HepG2 (cell line): Measurements from ENCODE around the gene C5. TPM values are rescaled to one million over a fixed set of nuclear protein-coding genes. Genes with fewer than 3 reads are reported as not detected.

ENCODE experiments used
- ATAC-seq: fragments of 200-7000 bp; cut with Tn5 transposase; 3 replicates; pipeline ENCODE4 v1.9.1; 2020; ENCODE audit warnings: mild to moderate bottlenecking, moderate library complexity
- BruUV-seq: library from RNA; stranded (reverse); fragments of 400-500 nt; replicated peaks from 2 replicates; lab custom pipeline; 2021; lab: Mats Ljungman, UMichigan
- CTCF ChIA-PET: fragments of 300-600 bp; formaldehyde crosslinking; extraction: SDS; loops from one replicate; lab custom pipeline; 2021; ENCODE audit warnings: low total read pairs, inconsistent platforms, low intra/inter-chr PET ratio; lab: Yijun Ruan, JAX
- POLR2A ChIA-PET: fragments of 350-600 bp; sonication (Branson Sonifier 250); formaldehyde crosslinking; loops from one replicate; lab custom pipeline; 2020; ENCODE audit warnings: antibody characterized with exemption, inconsistent platforms; lab: Yijun Ruan, JAX
- DNase-seq: peaks from one replicate; pipeline ENCODE4 v3.0.0-alpha.2; 2015; ENCODE audit warnings: low spot score
- FAIRE-seq: peaks from 3 replicates; lab custom pipeline; 2011; peaks lifted over from hg19 to GRCh38; lab: Jason Lieb, UNC
- H2AFZ ChIP-seq: one replicate; pipeline ENCODE4 v1.6.1; 2011; ENCODE audit warnings: low read length, inconsistent platforms
- H3K27ac ChIP-seq: fragments of 300-600 bp; 3 replicates; pipeline ENCODE4 v1.8.0; 2011; ENCODE audit warnings: mixed run types, mild to moderate bottlenecking, mixed read lengths, low read length, inconsistent platforms; ENCODE audit not compliant: insufficient read depth; ENCODE audit errors: extremely low read length
- H3K27me3 ChIP-seq, 2 experiments: fragments of 200-600 bp in 1 of 2; 2 replicates in 1 of 2; 3 replicates in 1 of 2; pipeline versions ENCODE4 v1.6.0 to v1.8.0; 2011; ENCODE audit warnings: low read length in 2 of 2, mild to moderate bottlenecking in 2 of 2, moderate library complexity in 2 of 2, inconsistent platforms in 1 of 2; ENCODE audit not compliant: insufficient read depth in 2 of 2, control insufficient read depth in 1 of 2
- H3K36me3 ChIP-seq, 2 experiments: fragments of 200-600 bp in 1 of 2; replicated peaks in 1 of 2; 2 replicates in 1 of 2; 3 replicates in 1 of 2; pipeline versions ENCODE4 v1.5.1 to v1.8.0; 2011; ENCODE audit warnings: low read length in 2 of 2, inconsistent platforms in 1 of 2; ENCODE audit not compliant: insufficient read depth in 2 of 2, control insufficient read depth in 1 of 2
- H3K4me1 ChIP-seq: 2 replicates; pipeline ENCODE4 v1.5.1; 2012; ENCODE audit warnings: low read length, inconsistent platforms; ENCODE audit not compliant: insufficient read depth
- H3K4me2 ChIP-seq: 2 replicates; pipeline ENCODE4 v1.6.0; 2011; ENCODE audit warnings: low read depth, low read length, inconsistent platforms
- H3K4me3 ChIP-seq, 3 experiments: fragments of 200-600 bp in 1 of 3; sonication (generic), shearing (Covaris generic) in 1 of 3; replicated peaks in 1 of 3; 2 replicates each; pipeline ENCODE4 v1.5.1; 2011 to 2016; ENCODE audit warnings: low read length in 3 of 3, inconsistent platforms in 2 of 3, low read depth in 2 of 3, mild to moderate bottlenecking in 2 of 3, control low read depth in 1 of 3, mixed read lengths in 1 of 3; ENCODE audit not compliant: insufficient read depth in 1 of 3
- H3K79me2 ChIP-seq: one replicate; pipeline ENCODE4 v1.6.1; 2011; ENCODE audit warnings: low read length, inconsistent platforms; ENCODE audit not compliant: insufficient read depth
- H3K9ac ChIP-seq: 2 replicates; pipeline ENCODE4 v1.6.0; 2011; ENCODE audit warnings: mild to moderate bottlenecking, low read depth, low read length, inconsistent platforms; ENCODE audit not compliant: insufficient read depth
- H3K9me3 ChIP-seq: 2 replicates; pipeline ENCODE4 v1.5.1; 2012; ENCODE audit warnings: mild to moderate bottlenecking, low read length
- H4K20me1 ChIP-seq: 2 replicates; pipeline ENCODE4 v1.6.0; 2011; ENCODE audit warnings: inconsistent platforms, mild to moderate bottlenecking, low read length, moderate library complexity; ENCODE audit not compliant: insufficient read depth
- KLF15 ChIP-seq: sonication (generic); formaldehyde crosslinking; IDR thresholded peaks from 2 replicates; pipeline ENCODE4 v1.8.1; 2023; ENCODE audit warnings: borderline replicate concordance, mild to moderate bottlenecking, inconsistent platforms, missing genetic modification reagents, mixed read lengths
- NFKBIZ ChIP-seq: IDR thresholded peaks from 2 replicates; pipeline ENCODE4 v1.6.1; 2018; ENCODE audit warnings: missing genetic modification reagents, missing compliant biosample characterization
- SIN3A ChIP-seq: IDR thresholded peaks from 2 replicates; pipeline ENCODE4 v1.6.1; 2011; ENCODE audit warnings: low read depth, mild to moderate bottlenecking, control low read depth, low read length, borderline replicate concordance
- THYN1 ChIP-seq: sonication (generic); formaldehyde crosslinking; IDR thresholded peaks from 2 replicates; pipeline ENCODE4 v1.8.1; 2023; ENCODE audit warnings: low read depth, mild to moderate bottlenecking, moderate library complexity, missing genetic modification reagents, borderline replicate concordance
- ZNF337 ChIP-seq: sonication (generic); formaldehyde crosslinking; IDR thresholded peaks from 2 replicates; pipeline ENCODE4 v1.5.1; 2020; ENCODE audit warnings: missing genetic modification reagents, low read depth, mild to moderate bottlenecking, borderline replicate concordance
- ZNF510 ChIP-seq: sonication (generic); formaldehyde crosslinking; IDR thresholded peaks from 2 replicates; pipeline ENCODE4 v1.4.0; 2020; ENCODE audit warnings: low read depth, mild to moderate bottlenecking, missing genetic modification reagents
- WGBS: methylation state at CpG from one replicate; pipeline ENCODE4 v1.1.6; 2017; ENCODE audit warnings: low lambda C conversion rate; 5-methylcytosine and 5-hydroxymethylcytosine counted together
- in situ Hi-C: cut with HindIII; loops from 2 replicates; pipeline ENCODE4 v1.10.0; 2017; ENCODE audit warnings: low pct_unique_long_range_greater_than_20kb; ENCODE audit not compliant: extremely low pct_ligation_motif_present
- intact Hi-C: fragments of 100-400 bp; cut with micrococcal nuclease; formaldehyde crosslinking; loops from one replicate; pipeline ENCODE4 v1.10.0; 2022; ENCODE audit not compliant: unreplicated experiment
- polyA plus RNA-seq, 8 experiments: library from polyadenylated mRNA; depleted of rRNA in 3 of 8; stranded (reverse) in 7 of 8; unstranded in 1 of 8; fragments of >200 nt; fragmentation: Illumina TruSeq in 4 of 8; extraction: Trizol in 4 of 8; gene quantifications; 2 replicates each; pipeline versions ENCODE4 v1.2.1 to v1.2.3, GENCODE V29; 2011 to 2016; ENCODE audit warnings: low read depth in 4 of 8, missing spikeins in 1 of 8, mixed read lengths in 1 of 8; ENCODE audit not compliant: insufficient read depth in 1 of 8
- total RNA-seq, 5 experiments: library from RNA; depleted of rRNA; stranded (reverse); fragments of >200 nt; fragmentation: Illumina TruSeq; extraction: Trizol; gene quantifications; 2 replicates each; pipeline ENCODE4 v1.2.3, GENCODE V29; 2016; ENCODE audit warnings: low read depth in 1 of 5
- TF ChIP-seq, protein P1 (sequence below): IDR thresholded peaks from 2 replicates; pipeline ENCODE4 v1.6.1; 2012; ENCODE audit warnings: low read length, improper control_type of control experiment

C5 gene
- total and polyA plus RNA-seq, 2 of the 13 experiments (the other 11 are each of a cell fraction or from before 2014, with no cell fraction given) = 57.6 to 192 TPM

DNA sequence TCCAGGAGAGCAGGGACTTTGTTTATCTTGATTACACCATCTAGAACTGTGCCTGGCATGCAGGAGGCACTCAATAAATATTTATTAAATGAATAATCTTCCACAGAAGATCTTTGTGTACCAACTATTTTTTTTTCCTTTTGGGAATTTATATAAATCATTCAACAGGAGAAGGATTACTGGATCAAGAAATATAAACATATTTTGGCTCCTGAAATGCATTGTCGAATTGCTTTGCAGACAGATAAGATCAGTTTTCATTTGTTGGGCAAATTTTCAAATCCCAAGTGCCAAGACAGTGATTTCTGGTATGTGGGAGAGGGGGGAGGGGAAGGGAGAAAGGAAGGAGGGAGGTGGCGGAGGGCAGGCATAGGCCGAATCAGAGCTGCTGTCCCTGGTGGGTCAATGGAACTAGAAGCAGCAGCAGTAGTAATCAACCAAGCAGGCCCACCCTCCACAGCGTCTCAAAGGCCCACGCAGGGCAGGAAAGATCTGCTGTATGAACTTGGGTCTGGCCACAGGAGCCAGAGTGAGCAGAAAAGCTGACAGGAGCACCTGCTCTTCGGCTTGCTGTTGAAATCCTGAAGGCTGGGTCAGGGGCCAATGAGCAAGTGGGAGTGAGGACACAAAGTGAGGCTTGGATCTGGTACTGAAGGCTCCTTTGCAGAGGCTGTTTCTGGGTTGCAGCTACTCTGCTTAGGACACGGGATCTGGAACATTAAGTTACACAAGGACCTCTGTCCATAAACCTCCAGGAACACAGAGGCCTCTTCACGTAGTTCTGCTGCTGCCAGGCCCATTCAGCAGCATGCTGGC is 107.7 kb downstream of the C5 start:
- Histone ChIP-seq H3K4me2 (no peak overlapping the region), H3K4me1 (no peaks in the 10 kb centered on the region), H3K4me3 (no peak overlapping the region), H3K9me3 (no peaks in the 10 kb centered on the region), H3K27me3 (no peaks in the 10 kb centered on the region), H3K79me2 (no peaks in the 10 kb centered on the region), H4K20me1 (no peaks in the 10 kb centered on the region), H3K36me3 (no peaks in the 10 kb centered on the region), H2AFZ (no peak overlapping the region), H3K9ac (no peak overlapping the region), H3K27ac (no peak overlapping the region)
- CTCF ChIA-PET = no interaction called here
- no peak for ATAC-seq
- POLR2A ChIA-PET = no interaction called here
- no peak for FAIRE-seq
- BruUV-seq = no TSS peak
- in situ Hi-C loops = no loop called here
- WGBS = 79% methylated on average over 8 of the region's 8 CpGs
- DNase-seq = no peak
- intact Hi-C loops = no loop called here
- no peak for TF ChIP-seq ZNF510 (CRISPR knock-in tag)

- Histone ChIP-seq H3K9ac (no peak overlapping the region), H3K27ac (no peak overlapping the region), H3K4me1 (peaks cover 3% of the 10 kb centered on the region), H2AFZ (no peak overlapping the region), H3K4me3 (no peak overlapping the region), H3K4me2 (no peak overlapping the region), H3K9me3 (no peaks in the 10 kb centered on the region), H4K20me1 (no peaks in the 10 kb centered on the region), H3K27me3 (no peaks in the 10 kb centered on the region), H3K36me3 (no peaks in the 10 kb centered on the region), H3K79me2 (no peaks in the 10 kb centered on the region)
- in situ Hi-C loops (no loop called here), intact Hi-C loops (no loop called here)
- no TSS peak for BruUV-seq
- 94% methylated on average over 6 of the region's 6 CpGs for WGBS
- CTCF ChIA-PET = no interaction called here
- FAIRE-seq (no peak), DNase-seq (no peak), ATAC-seq (no peak)
- POLR2A ChIA-PET = no interaction called here
- TF ChIP-seq, protein P1, sequence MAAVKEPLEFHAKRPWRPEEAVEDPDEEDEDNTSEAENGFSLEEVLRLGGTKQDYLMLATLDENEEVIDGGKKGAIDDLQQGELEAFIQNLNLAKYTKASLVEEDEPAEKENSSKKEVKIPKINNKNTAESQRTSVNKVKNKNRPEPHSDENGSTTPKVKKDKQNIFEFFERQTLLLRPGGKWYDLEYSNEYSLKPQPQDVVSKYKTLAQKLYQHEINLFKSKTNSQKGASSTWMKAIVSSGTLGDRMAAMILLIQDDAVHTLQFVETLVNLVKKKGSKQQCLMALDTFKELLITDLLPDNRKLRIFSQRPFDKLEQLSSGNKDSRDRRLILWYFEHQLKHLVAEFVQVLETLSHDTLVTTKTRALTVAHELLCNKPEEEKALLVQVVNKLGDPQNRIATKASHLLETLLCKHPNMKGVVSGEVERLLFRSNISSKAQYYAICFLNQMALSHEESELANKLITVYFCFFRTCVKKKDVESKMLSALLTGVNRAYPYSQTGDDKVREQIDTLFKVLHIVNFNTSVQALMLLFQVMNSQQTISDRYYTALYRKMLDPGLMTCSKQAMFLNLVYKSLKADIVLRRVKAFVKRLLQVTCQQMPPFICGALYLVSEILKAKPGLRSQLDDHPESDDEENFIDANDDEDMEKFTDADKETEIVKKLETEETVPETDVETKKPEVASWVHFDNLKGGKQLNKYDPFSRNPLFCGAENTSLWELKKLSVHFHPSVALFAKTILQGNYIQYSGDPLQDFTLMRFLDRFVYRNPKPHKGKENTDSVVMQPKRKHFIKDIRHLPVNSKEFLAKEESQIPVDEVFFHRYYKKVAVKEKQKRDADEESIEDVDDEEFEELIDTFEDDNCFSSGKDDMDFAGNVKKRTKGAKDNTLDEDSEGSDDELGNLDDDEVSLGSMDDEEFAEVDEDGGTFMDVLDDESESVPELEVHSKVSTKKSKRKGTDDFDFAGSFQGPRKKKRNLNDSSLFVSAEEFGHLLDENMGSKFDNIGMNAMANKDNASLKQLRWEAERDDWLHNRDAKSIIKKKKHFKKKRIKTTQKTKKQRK = no peak
- TF ChIP-seq ZNF337 (CRISPR knock-in tag) (no peak), SIN3A (no peak), NFKBIZ (CRISPR knock-in tag) (no peak), KLF15 (CRISPR knock-in tag) (no peak), THYN1 (CRISPR knock-in tag) (no peak)
These were observed 108.9 kb downstream of the C5 start for GRCh38 chr9:120941046-120941770.
